Transverse colon (tissue), 4 donors: ENCODE data around the gene LPAR1. TPM values are rescaled to one million over a fixed set of nuclear protein-coding genes. Genes with fewer than 3 reads are reported as not detected.
A peak's percentile ranks its signal among the peaks of the same experiment; 100 is the strongest.

Source experiments
- DNase-seq: peaks from one replicate; pipeline ENCODE4 v3.0.0-alpha.2; 2019
- H3K27ac ChIP-seq, 4 donors: fragments of 200-600 bp; sonication (generic); 2 replicates each; pipeline ENCODE4 v1.5.1; 2016 to 2018; ENCODE audit warnings: inconsistent platforms in 4 of 4
- H3K27me3 ChIP-seq: fragments of 200-600 bp; sonication (generic); 2 replicates; pipeline ENCODE4 v1.5.1; 2017; ENCODE audit warnings: inconsistent platforms
- H3K36me3 ChIP-seq, 4 donors: fragments of 200-600 bp; sonication (generic); 2 replicates each; pipeline ENCODE4 v1.5.1; 2017 to 2019; ENCODE audit warnings: inconsistent platforms in 4 of 4
- H3K4me1 ChIP-seq, 4 donors: fragments of 200-600 bp; sonication (generic); 2 replicates each; pipeline ENCODE4 v1.5.1; 2017 to 2020; ENCODE audit warnings: inconsistent platforms in 4 of 4
- H3K4me3 ChIP-seq, 4 donors: fragments of 200-600 bp; sonication (generic); 1 replicate in 1 of 4; 2 replicates in 3 of 4; pipeline versions ENCODE4 v1.5.1 to v1.6.1; 2017 to 2019; ENCODE audit warnings: inconsistent platforms in 4 of 4
- H3K9me3 ChIP-seq, 2 donors: fragments of 200-600 bp; sonication (generic); 2 replicates each; pipeline ENCODE4 v1.5.1; 2017 to 2019; ENCODE audit warnings: inconsistent platforms in 2 of 2
- CTCF ChIP-seq, 5 experiments: fragments of 200-600 bp in 3 of 5; fragments of 450-650 bp in 2 of 5; sonication (generic) in 3 of 5; IDR thresholded peaks; 1 replicate in 2 of 5; 2 replicates in 3 of 5; pipeline ENCODE4 v1.5.1; 2016 to 2017; ENCODE audit warnings: antibody characterized with exemption in 5 of 5, inconsistent platforms in 3 of 5, mild to moderate bottlenecking in 2 of 5, moderate library complexity in 1 of 5
- EP300 ChIP-seq: sonication (generic); formaldehyde crosslinking; IDR thresholded peaks from one replicate; pipeline ENCODE4 v1.6.1; 2017; ENCODE audit warnings: antibody characterized with exemption, low read depth
- POLR2A ChIP-seq: fragments of 450-650 bp; IDR thresholded peaks from one replicate; pipeline ENCODE4 v1.6.1; 2016; ENCODE audit warnings: antibody characterized with exemption, mild to moderate bottlenecking, moderate library complexity
- POLR2AphosphoS5 ChIP-seq, 3 donors: sonication (generic); formaldehyde crosslinking; IDR thresholded peaks; one replicate each; pipeline ENCODE4 v1.6.1; 2016; ENCODE audit warnings: antibody characterized with exemption in 3 of 3
- WGBS, 2 donors: methylation state at CpG; one replicate each; pipeline ENCODE4 v1.1.5; 2018; ENCODE audit warnings: low coverage in 1 of 2; 5-methylcytosine and 5-hydroxymethylcytosine counted together
- in situ Hi-C, 4 donors: fragments of 200-750 bp; cut with MboI; loops; one replicate each; pipeline versions ENCODE4 v1.15.0 to v1.15.1; 2017; ENCODE audit warnings: low sequenced_read_pairs in 3 of 4, low pct_ligation_motif_present in 1 of 4, low pct_unique_long_range_greater_than_20kb in 1 of 4
- intact Hi-C: fragments of 100-400 bp; cut with DNase I; formaldehyde crosslinking; loops from one replicate; pipeline ENCODE4 v1.15.1; 2023; ENCODE audit warnings: low total_unique reads
- total RNA-seq, 4 donors: library from RNA; depleted of rRNA; stranded (reverse); fragments of >200 nt; gene quantifications; one replicate each; pipeline ENCODE4 v1.1.0, GENCODE V29; 2016

The LPAR1 gene
- total RNA-seq, 4 donors from 2014 or later: 27.1 to 34.4 (median 28.7) TPM

GRCh38 chr9:111000202-111000601 lies 38.1 kb downstream of the LPAR1 start:
- Histone ChIP-seq H3K4me1 (peaks cover 0 to 17% (median 0%) of the 10 kb centered on the region in 4 donors), H3K4me3 (no peak overlapping the region), H3K36me3 (no peaks in the 10 kb centered on the region), H3K27me3 (no peaks in the 10 kb centered on the region), H3K27ac (peak overlapping the region in 1 of 4 donors; percentile 19), H3K9me3 (no peaks in the 10 kb centered on the region)
- intact Hi-C loops (no loop called here), in situ Hi-C loops (no loop called here)
- WGBS, 2 donors: 70% methylated on average over 2 of the region's 2 CpGs; no CpG with 5 or more reads in 1 of the 2 donors
- DNase-seq: no peak
- TF ChIP-seq POLR2AphosphoS5 (IDR thresholded peaks at IDR 0.05) (no peak), POLR2A (no peak), EP300 (no peak), CTCF (IDR thresholded peaks at IDR 0.05) (no peak)

GRCh38 chr9:110999379-110999778 lies 38.9 kb downstream of the LPAR1 start:
- 91% methylated on average over 5 of the region's 5 CpGs; no CpG with 5 or more reads in 1 of the 2 donors for WGBS, 2 donors
- in situ Hi-C loops (no loop called here), intact Hi-C loops (no loop called here)
- no peak overlapping the region for H3K4me3 ChIP-seq
- TF ChIP-seq POLR2A: no peak
- TF ChIP-seq CTCF (IDR thresholded peaks at IDR 0.05): no peak
- no peak for TF ChIP-seq EP300
- TF ChIP-seq POLR2AphosphoS5 (IDR thresholded peaks at IDR 0.05): no peak
- H3K36me3 ChIP-seq: no peaks in the 10 kb centered on the region
- no peaks in the 10 kb centered on the region for H3K9me3 ChIP-seq
- H3K4me1 ChIP-seq: peaks cover 0 to 20% (median 0%) of the 10 kb centered on the region in 4 donors
- no peak for DNase-seq
- no peaks in the 10 kb centered on the region for H3K27me3 ChIP-seq
- H3K27ac ChIP-seq: peak overlapping the region in 3 of 4 donors; percentile 35 to 44 (median 41)

GRCh38 chr9:110997847-110998246 lies 40.4 kb downstream of the LPAR1 start:
- no peaks in the 10 kb centered on the region for H3K27me3 ChIP-seq
- intact Hi-C loops: no loop called here
- in situ Hi-C loops: no loop called here
- H3K9me3 ChIP-seq: no peaks in the 10 kb centered on the region
- WGBS, 2 donors: 96 to 100% methylated on average over 1 of the region's 1 CpG
- no peaks in the 10 kb centered on the region for H3K36me3 ChIP-seq
- peak overlapping the region; percentile 19 to 63 (median 37) for H3K27ac ChIP-seq
- no peak for DNase-seq
- TF ChIP-seq EP300 (no peak), CTCF (IDR thresholded peaks at IDR 0.05) (no peak), POLR2AphosphoS5 (IDR thresholded peaks at IDR 0.05) (no peak), POLR2A (no peak)
- peaks cover 0 to 21% (median 0%) of the 10 kb centered on the region in 4 donors for H3K4me1 ChIP-seq
- H3K4me3 ChIP-seq: no peak overlapping the region

- H3K4me1 ChIP-seq: peaks cover 0 to 28% (median 2%) of the 10 kb centered on the region in 4 donors
- 67 to 73% methylated on average over 6 to 9 of the region's 9 CpGs for WGBS, 2 donors
- peak; percentile 52 for DNase-seq
- intact Hi-C loops: no loop called here
- TF ChIP-seq EP300: no peak
- TF ChIP-seq CTCF (IDR thresholded peaks at IDR 0.05): no peak
- TF ChIP-seq POLR2AphosphoS5 (IDR thresholded peaks at IDR 0.05): peak; percentile 9 to 75 (median 32)
- TF ChIP-seq POLR2A: no peak
- H3K27ac ChIP-seq: peak overlapping the region; percentile 31 to 63 (median 41)
- H3K9me3 ChIP-seq: no peaks in the 10 kb centered on the region
- H3K27me3 ChIP-seq: no peaks in the 10 kb centered on the region
- in situ Hi-C loops: no loop called here
- H3K36me3 ChIP-seq: no peaks in the 10 kb centered on the region
- no peak overlapping the region for H3K4me3 ChIP-seq
Measured at GRCh38 chr9:110996436-110997220, 41.6 kb downstream of the LPAR1 start.
